Activated T-cell treated with anti-CD3 and anti-CD28 coated beads for 48 hours (primary cell): Measurements from ENCODE around the gene GOLT1B.

Experiments used
- DNase-seq: peaks from one replicate; pipeline ENCODE4 v3.0.0-alpha.2; 2020; ENCODE audit warnings: low read depth

GOLT1B gene

DNA sequence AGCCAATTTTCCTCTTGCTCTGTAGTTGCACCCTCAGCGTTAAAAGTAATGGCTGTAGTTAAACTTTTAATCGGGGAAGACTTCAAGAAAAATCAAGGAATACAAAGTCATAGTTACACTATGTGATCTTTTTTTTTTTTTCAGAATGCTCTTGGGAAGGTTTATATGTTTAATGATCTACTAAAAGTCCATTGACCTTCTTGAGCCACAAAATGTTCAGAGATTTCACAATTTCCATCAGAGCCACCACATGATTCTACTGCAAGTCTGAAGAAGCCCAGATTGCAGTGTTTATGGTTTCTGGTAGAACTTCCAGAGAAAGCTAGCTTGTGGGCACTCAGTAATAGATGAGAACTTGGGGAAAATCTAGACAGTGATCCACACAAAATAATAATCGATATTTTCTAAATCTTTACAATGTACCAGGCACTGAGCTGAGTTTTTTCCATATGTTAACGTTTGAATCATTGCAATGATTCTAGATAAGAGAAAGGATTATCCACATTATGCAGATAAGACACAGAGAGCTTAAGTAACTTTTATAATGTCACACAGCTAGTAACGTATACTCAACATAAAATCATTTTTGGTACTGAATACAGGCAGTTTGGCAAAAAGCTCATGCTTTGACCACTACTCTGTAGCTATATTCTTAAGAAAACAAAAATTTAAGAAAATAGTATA lies 64.8 kb downstream of the GOLT1B start:
- DNase-seq: no peak

DNA sequence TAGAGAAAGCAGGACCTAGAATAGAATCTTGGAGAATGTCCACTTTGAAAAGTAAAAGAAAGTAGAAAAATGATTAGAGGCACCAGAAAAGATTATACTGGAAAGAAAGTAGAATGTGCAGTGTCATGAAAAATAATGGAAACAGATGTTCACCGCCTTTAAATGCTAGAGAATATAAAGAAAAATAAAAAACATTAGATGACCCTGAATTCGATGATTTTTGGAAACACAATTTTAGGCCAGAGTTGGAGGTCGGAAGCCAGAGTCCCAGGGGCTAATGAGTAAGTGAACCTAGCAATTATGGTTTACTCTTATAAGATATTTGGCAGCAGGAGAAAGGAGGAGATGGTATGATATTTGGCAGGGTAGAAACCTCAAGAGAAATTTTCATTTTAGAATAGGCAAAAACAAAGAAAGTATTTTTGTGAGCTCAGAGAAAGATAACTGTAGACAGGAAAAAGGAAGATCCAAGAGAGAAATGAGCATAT lies 65.4 kb downstream of the GOLT1B start:
- DNase-seq: no peak
